SK-N-SH (cell line): ENCODE data around the gene CCDC18. TPM values are rescaled to one million over a fixed set of nuclear protein-coding genes. Genes with fewer than 3 reads are reported as not detected.

Source experiments
- CTCF ChIA-PET: fragments of 300-600, 350-600 bp; formaldehyde crosslinking; extraction: SDS; loops from one replicate; lab custom pipeline; 2021; lab: Yijun Ruan, JAX
- POLR2A ChIA-PET: fragments of 350-600 bp; sonication (Branson Sonifier 250); formaldehyde crosslinking; extraction: SDS; loops from one replicate; lab custom pipeline; 2020; ENCODE audit warnings: antibody characterized with exemption, inconsistent platforms; lab: Yijun Ruan, JAX
- DNase-seq: peaks from one replicate; pipeline ENCODE4 v3.0.0; 2012
- H2AFZ ChIP-seq: fragments of 200-600 bp; sonication (generic); 2 replicates; pipeline ENCODE4 v1.8.1; 2016; ENCODE audit warnings: antibody characterized with exemption, mild to moderate bottlenecking, low read depth
- H3F3A ChIP-seq: fragments of 200-600 bp; sonication (generic); replicated peaks from 2 replicates; pipeline ENCODE3; 2016; ENCODE audit warnings: antibody characterized with exemption, mild to moderate bottlenecking; ENCODE audit not compliant: insufficient read depth
- H3K27ac ChIP-seq, 2 experiments: fragments of 200-500 bp in 1 of 2; fragments of 200-600 bp in 1 of 2; sonication (Bioruptor generic) in 1 of 2; sonication (generic), shearing (Covaris generic) in 1 of 2; 2 replicates each; pipeline versions ENCODE4 v1.5.1 to v1.6.1; 2014 to 2016; ENCODE audit warnings: low read depth in 2 of 2, inconsistent platforms in 1 of 2, low read length in 1 of 2, mild to moderate bottlenecking in 1 of 2, mixed read lengths in 1 of 2
- H3K27me3 ChIP-seq: fragments of 200-600 bp; sonication (generic), shearing (Covaris generic); 2 replicates; pipeline ENCODE4 v1.6.1; 2016; ENCODE audit warnings: mixed run types; ENCODE audit not compliant: insufficient read depth
- H3K36me3 ChIP-seq, 2 experiments: fragments of 200-500 bp in 1 of 2; fragments of 200-600 bp in 1 of 2; sonication (Bioruptor generic) in 1 of 2; sonication (generic) in 1 of 2; replicated peaks in 1 of 2; 2 replicates each; pipeline versions ENCODE3 to v1.5.1; 2014 to 2016; ENCODE audit warnings: low read length in 1 of 2, mild to moderate bottlenecking in 1 of 2; ENCODE audit not compliant: insufficient read depth in 2 of 2, control insufficient read depth in 1 of 2
- H3K4me1 ChIP-seq, 2 experiments: fragments of 200-500 bp in 1 of 2; fragments of 200-600 bp in 1 of 2; sonication (Bioruptor generic) in 1 of 2; sonication (generic), shearing (Covaris generic) in 1 of 2; 2 replicates each; pipeline versions ENCODE4 v1.5.1 to v1.6.1; 2014 to 2016; ENCODE audit warnings: low read depth in 1 of 2, low read length in 1 of 2, mixed run types in 1 of 2; ENCODE audit not compliant: insufficient read depth in 2 of 2, control insufficient read depth in 1 of 2
- H3K4me2 ChIP-seq: fragments of 200-600 bp; sonication (generic), shearing (Covaris generic); 2 replicates; pipeline ENCODE4 v1.6.1; 2017; ENCODE audit warnings: mixed run types
- H3K4me3 ChIP-seq, 2 experiments: fragments of 200-500 bp in 1 of 2; fragments of 200-600 bp in 1 of 2; sonication (Bioruptor generic) in 1 of 2; sonication (generic), shearing (Covaris generic) in 1 of 2; 2 replicates each; pipeline versions ENCODE4 v1.5.1 to v1.8.1; 2014 to 2016; ENCODE audit warnings: low read depth in 2 of 2, inconsistent platforms in 1 of 2, low read length in 1 of 2, mild to moderate bottlenecking in 1 of 2, mixed read lengths in 1 of 2, moderate library complexity in 1 of 2
- H3K79me2 ChIP-seq: fragments of 200-600 bp; sonication (generic); 2 replicates; pipeline ENCODE4 v1.8.1; 2017; ENCODE audit warnings: mild to moderate bottlenecking; ENCODE audit not compliant: insufficient read depth
- H3K9ac ChIP-seq: fragments of 200-600 bp; sonication (generic); 2 replicates; pipeline ENCODE4 v1.6.1; 2017; ENCODE audit warnings: mixed run types
- H3K9me2 ChIP-seq: fragments of 200-600 bp; sonication (generic); 2 replicates; pipeline ENCODE4 v1.6.1; 2017; ENCODE audit warnings: mixed run types
- H3K9me3 ChIP-seq: fragments of 200-600 bp; sonication (generic); 2 replicates; pipeline ENCODE4 v1.6.1; 2017; ENCODE audit warnings: mixed run types, mild to moderate bottlenecking, moderate library complexity
- H4K20me1 ChIP-seq: fragments of 200-600 bp; sonication (generic); 2 replicates; pipeline ENCODE4 v1.6.1; 2017; ENCODE audit warnings: mild to moderate bottlenecking, mixed run types; ENCODE audit not compliant: insufficient read depth
- CTCF ChIP-seq: fragments of 200-600 bp; sonication (generic); IDR thresholded peaks from 2 replicates; pipeline ENCODE4 v1.6.1; 2017; ENCODE audit warnings: antibody characterized with exemption, mild to moderate bottlenecking, moderate library complexity
- ELF1 ChIP-seq: IDR thresholded peaks from 2 replicates; pipeline ENCODE4 v1.4.0; 2012
- EZH2phosphoT487 ChIP-seq: fragments of 200-600 bp; sonication (generic); IDR thresholded peaks from 2 replicates; pipeline ENCODE4 v1.6.1; 2017; ENCODE audit warnings: low read depth, mixed run types, mild to moderate bottlenecking, antibody characterized with exemption, moderate library complexity, borderline replicate concordance
- FOSL2 ChIP-seq: IDR thresholded peaks from 2 replicates; pipeline ENCODE4 v1.4.0; 2012; ENCODE audit warnings: low read depth, mild to moderate bottlenecking, moderate library complexity, borderline replicate concordance
- FOXJ3 ChIP-seq: sonication (generic); formaldehyde crosslinking; IDR thresholded peaks from 2 replicates; pipeline ENCODE4 v1.5.1; 2020; ENCODE audit warnings: mild to moderate bottlenecking, missing genetic modification reagents
- FOXM1 ChIP-seq: IDR thresholded peaks from 2 replicates; pipeline ENCODE4 v1.4.0; 2012; ENCODE audit warnings: low read depth, mild to moderate bottlenecking
- GATA2 ChIP-seq: sonication (generic); formaldehyde crosslinking; IDR thresholded peaks from 2 replicates; pipeline ENCODE4 v1.5.0; 2020; ENCODE audit warnings: mild to moderate bottlenecking, missing genetic modification reagents
- MAX ChIP-seq: IDR thresholded peaks from 2 replicates; pipeline ENCODE4 v1.4.0; 2012; ENCODE audit warnings: low read depth
- MEF2A ChIP-seq: IDR thresholded peaks from 2 replicates; pipeline ENCODE4 v1.4.0; 2012; ENCODE audit warnings: low read depth, borderline replicate concordance
- NRF1 ChIP-seq: IDR thresholded peaks from 2 replicates; pipeline ENCODE4 v1.6.1; 2012; ENCODE audit warnings: low read depth, mild to moderate bottlenecking, low read length
- PBX3 ChIP-seq: IDR thresholded peaks from 2 replicates; pipeline ENCODE4; 2012
- POLR2AphosphoS5 ChIP-seq: IDR thresholded peaks from 2 replicates; pipeline ENCODE4 v1.6.1; 2012; ENCODE audit warnings: low read depth, low read length
- RCOR1 ChIP-seq: fragments of 150-350 bp; IDR thresholded peaks from 2 replicates; pipeline ENCODE4 v1.6.1; 2017; ENCODE audit warnings: antibody characterized with exemption, low read length
- RFX5 ChIP-seq: IDR thresholded peaks from 2 replicates; pipeline ENCODE4 v1.6.1; 2012; ENCODE audit warnings: mild to moderate bottlenecking, improper control_type of control experiment, low read length
- RXRA ChIP-seq: IDR thresholded peaks from 2 replicates; pipeline ENCODE4 v1.4.0; 2012; ENCODE audit warnings: low read depth, mild to moderate bottlenecking, borderline replicate concordance
- SIN3A ChIP-seq: IDR thresholded peaks from 2 replicates; pipeline ENCODE4 v1.6.1; 2012; ENCODE audit warnings: low read depth, mild to moderate bottlenecking, low read length, moderate library complexity, borderline replicate concordance
- TCF12 ChIP-seq: IDR thresholded peaks from 2 replicates; pipeline ENCODE4 v1.4.0; 2012
- USF1 ChIP-seq: IDR thresholded peaks from 2 replicates; pipeline ENCODE4 v1.4.0; 2012; ENCODE audit warnings: low read depth, borderline replicate concordance
- WGBS: methylation state at CpG from one replicate; pipeline ENCODE4 v1.1.6; 2017; ENCODE audit warnings: low lambda C conversion rate; 5-methylcytosine and 5-hydroxymethylcytosine counted together
- polyA plus RNA-seq, 3 experiments: library from polyadenylated mRNA; depleted of rRNA; stranded (reverse); fragments of >200 nt; gene quantifications; 2 replicates each; pipeline ENCODE4 v1.2.3, GENCODE V29; 2012

Gene CCDC18
- polyA plus RNA-seq, 1 of the 3 experiments (the other 2 are of a cell fraction): 4.0 TPM

- H3K27me3 ChIP-seq: no peaks in the 10 kb centered on the region
- H3K4me3 ChIP-seq: no peak overlapping the region
- no peak overlapping the region for H3K4me2 ChIP-seq
- H3K9ac ChIP-seq: no peak overlapping the region
- H3K27ac ChIP-seq: no peak overlapping the region
- H3K79me2 ChIP-seq: peaks cover 37% of the 10 kb centered on the region; the same call in 1 of the 2 replicates
- 77% methylated on average over 1 of the region's 1 CpG for WGBS
- no peak for DNase-seq
- H3F3A ChIP-seq: peaks cover 16% of the 10 kb centered on the region
- POLR2A ChIA-PET: no interaction called here
- H3K36me3 ChIP-seq: peaks cover 58 to 65% of the 10 kb centered on the region in 2 experiments
- no peak overlapping the region for H2AFZ ChIP-seq
- H4K20me1 ChIP-seq: no peaks in the 10 kb centered on the region
- no peaks in the 10 kb centered on the region for H3K9me3 ChIP-seq
- CTCF ChIA-PET: interaction anchor here (1.4 kb wide), 1 partner anchor 14 kb away, joined by 3 read pairs; no protein-coding TSS in a partner anchor
- H3K4me1 ChIP-seq: no peaks in the 10 kb centered on the region; a peak in 1 of 4 replicates
- no peak for TF ChIP-seq SIN3A
- no peak for TF ChIP-seq PBX3
- no peak for TF ChIP-seq ELF1
- no peak for TF ChIP-seq MAX
- no peak for TF ChIP-seq TCF12
- TF ChIP-seq USF1: no peak
- TF ChIP-seq RFX5: no peak
- TF ChIP-seq MEF2A: no peak
- TF ChIP-seq POLR2AphosphoS5: no peak
- no peak for TF ChIP-seq FOXM1
- TF ChIP-seq FOXJ3 (CRISPR knock-in tag): no peak
- no peak for TF ChIP-seq RXRA
- TF ChIP-seq RCOR1: no peak
- TF ChIP-seq FOSL2: no peak
- no peak for TF ChIP-seq EZH2phosphoT487
- TF ChIP-seq GATA2 (CRISPR knock-in tag): no peak
- TF ChIP-seq CTCF: no peak
- no peak for TF ChIP-seq NRF1
- TF ChIP-seq, all 33 proteins: peak for 0
- no peaks in the 10 kb centered on the region for H3K9me2 ChIP-seq
Observed at GRCh38 chr1:93150729-93151128, 29.8 kb upstream of the CCDC18 start.
